ENCODE measurements around the gene TXNRD1. TPM values are rescaled to one million over a fixed set of nuclear protein-coding genes. Genes with fewer than 3 reads are reported as not detected.

Gene TXNRD1
- total RNA-seq, 1 donor from 2014 or later = 105 TPM

DNA sequence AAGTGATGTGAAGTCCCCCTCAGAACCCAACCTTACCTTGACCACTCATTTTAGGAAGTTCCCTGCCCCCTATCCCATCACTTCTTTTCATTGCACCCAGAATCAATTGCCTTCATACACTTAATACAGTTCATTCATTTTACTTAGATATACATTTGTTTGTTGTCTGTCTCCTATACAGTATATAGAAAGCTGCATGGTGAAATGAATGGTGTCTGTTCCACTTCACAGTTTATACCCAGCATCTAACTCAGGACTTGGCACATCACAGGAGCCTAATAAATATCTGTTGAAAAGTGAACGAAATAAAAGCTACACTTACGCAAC lies 38.3 kb upstream of the TXNRD1 start:
- Mint-ChIP-seq H3K36me3 (ENCODE audit: low read depth, unreplicated experiment) (no peaks in the 10 kb centered on the region), H3K9me3 (ENCODE audit: unreplicated experiment) (no peaks in the 10 kb centered on the region), H3K4me3 (ENCODE audit: unreplicated experiment) (no peak overlapping the region), H3K27ac (ENCODE audit: unreplicated experiment) (no peak overlapping the region), H3K4me1 (ENCODE audit: unreplicated experiment) (no peaks in the 10 kb centered on the region), H3K27me3 (ENCODE audit: unreplicated experiment) (peaks cover 2% of the 10 kb centered on the region)
- no peak for DNase-seq (ENCODE audit: low spot score)
- TF ChIP-seq CTCF (IDR thresholded peaks at IDR 0.05; ENCODE audit: unreplicated experiment) = no peak

DNA sequence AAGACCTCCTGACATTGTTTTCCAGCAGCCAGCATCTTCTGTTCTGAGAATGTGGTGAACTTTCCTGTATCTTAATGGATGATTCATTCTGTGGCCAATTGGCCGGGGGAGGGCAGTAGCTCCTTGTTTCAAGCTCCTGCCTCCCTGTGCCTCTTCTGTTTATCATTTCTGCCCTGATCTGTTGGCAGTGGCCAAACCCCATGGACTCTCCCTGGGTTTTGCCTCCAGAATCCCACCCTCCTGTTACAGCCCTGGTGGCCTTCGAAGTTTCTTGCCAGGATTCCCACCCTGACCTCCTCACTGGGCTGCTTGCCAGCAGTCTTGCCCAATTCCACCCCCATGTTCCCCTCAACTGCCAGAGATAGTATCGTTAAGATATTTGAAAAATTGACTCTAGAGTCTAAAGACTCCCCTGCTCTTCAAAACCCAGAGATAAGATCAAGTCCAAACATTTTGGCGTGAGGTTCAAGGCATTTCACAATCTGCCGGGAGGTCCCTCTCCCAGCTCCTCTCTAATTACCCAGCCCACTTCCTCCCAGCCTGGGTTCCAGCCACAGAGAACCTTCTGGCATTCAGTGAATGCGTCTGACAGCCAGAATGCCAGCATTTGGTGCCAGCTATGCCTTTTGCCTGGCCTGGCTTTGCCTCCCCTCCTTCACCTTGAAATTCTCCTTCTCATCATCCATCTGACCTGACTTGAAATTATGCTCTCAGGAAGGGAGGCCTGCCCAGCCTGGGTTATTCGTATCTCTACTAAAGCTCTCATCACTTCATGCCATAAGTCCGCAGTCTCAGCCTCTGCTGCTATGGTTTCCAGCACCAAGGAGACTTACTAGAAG lies 37.7 kb upstream of the TXNRD1 start:
- no peak for DNase-seq (ENCODE audit: low spot score)
- Mint-ChIP-seq H3K36me3 (ENCODE audit: low read depth, unreplicated experiment) (no peaks in the 10 kb centered on the region), H3K27me3 (ENCODE audit: unreplicated experiment) (peaks cover 2% of the 10 kb centered on the region), H3K9me3 (ENCODE audit: unreplicated experiment) (no peaks in the 10 kb centered on the region), H3K4me3 (ENCODE audit: unreplicated experiment) (no peak overlapping the region), H3K27ac (ENCODE audit: unreplicated experiment) (no peak overlapping the region), H3K4me1 (ENCODE audit: unreplicated experiment) (no peaks in the 10 kb centered on the region)
- TF ChIP-seq CTCF (IDR thresholded peaks at IDR 0.05; ENCODE audit: unreplicated experiment) = no peak

DNA sequence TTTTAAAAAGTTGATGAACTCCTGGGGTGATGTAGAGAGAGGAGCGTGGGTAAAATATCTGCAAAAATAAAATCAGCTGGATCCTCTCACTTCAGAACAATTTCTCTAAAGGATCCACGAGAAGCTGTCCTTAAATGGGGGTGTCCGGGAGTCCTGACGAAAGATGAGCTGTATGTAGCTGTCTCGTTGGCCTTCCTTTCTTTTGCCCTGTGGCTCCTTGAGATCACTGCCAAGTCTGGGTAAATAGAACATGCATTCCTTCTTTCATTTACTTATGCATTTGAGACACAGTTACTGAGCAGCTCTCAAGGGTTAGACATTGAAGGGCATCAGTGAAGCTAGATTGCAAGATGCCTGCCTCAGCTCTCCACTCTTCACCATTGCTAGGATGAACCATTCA lies 35.2 kb upstream of the TXNRD1 start:
- no peak for TF ChIP-seq CTCF (IDR thresholded peaks at IDR 0.05; ENCODE audit: unreplicated experiment)
- DNase-seq (ENCODE audit: low spot score) = no peak
- Mint-ChIP-seq H3K4me1 (ENCODE audit: unreplicated experiment) (no peaks in the 10 kb centered on the region), H3K9me3 (ENCODE audit: unreplicated experiment) (no peaks in the 10 kb centered on the region), H3K36me3 (ENCODE audit: low read depth, unreplicated experiment) (peaks cover 10% of the 10 kb centered on the region), H3K27ac (ENCODE audit: unreplicated experiment) (no peak overlapping the region), H3K4me3 (ENCODE audit: unreplicated experiment) (no peak overlapping the region), H3K27me3 (ENCODE audit: unreplicated experiment) (peaks cover 2% of the 10 kb centered on the region)

DNA sequence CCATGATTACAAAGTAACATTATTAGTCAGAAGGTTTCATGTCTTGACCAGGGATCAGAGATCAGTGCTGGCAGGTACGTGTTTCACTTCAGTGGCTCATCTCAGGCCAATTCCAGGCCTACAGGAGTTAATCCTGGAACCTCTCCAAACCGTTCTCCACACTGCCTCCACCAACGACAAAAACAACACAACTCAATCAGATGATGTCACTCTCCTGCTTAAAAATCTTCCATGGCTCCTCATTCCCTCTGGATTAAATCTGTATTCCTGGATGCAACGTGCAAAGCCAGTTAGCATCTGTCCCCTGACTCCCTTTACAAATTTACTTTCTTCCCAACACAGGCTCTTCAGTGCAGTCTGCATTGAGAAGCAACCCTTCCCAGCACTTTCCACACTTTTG lies 34.3 kb upstream of the TXNRD1 start:
- Mint-ChIP-seq H3K4me3 (ENCODE audit: unreplicated experiment) (no peak overlapping the region), H3K27ac (ENCODE audit: unreplicated experiment) (no peak overlapping the region), H3K9me3 (ENCODE audit: unreplicated experiment) (no peaks in the 10 kb centered on the region), H3K4me1 (ENCODE audit: unreplicated experiment) (no peaks in the 10 kb centered on the region), H3K36me3 (ENCODE audit: low read depth, unreplicated experiment) (peaks cover 13% of the 10 kb centered on the region), H3K27me3 (ENCODE audit: unreplicated experiment) (peaks cover 4% of the 10 kb centered on the region)
- DNase-seq (ENCODE audit: low spot score) = no peak
- TF ChIP-seq CTCF (IDR thresholded peaks at IDR 0.05; ENCODE audit: unreplicated experiment) = no peak

DNA sequence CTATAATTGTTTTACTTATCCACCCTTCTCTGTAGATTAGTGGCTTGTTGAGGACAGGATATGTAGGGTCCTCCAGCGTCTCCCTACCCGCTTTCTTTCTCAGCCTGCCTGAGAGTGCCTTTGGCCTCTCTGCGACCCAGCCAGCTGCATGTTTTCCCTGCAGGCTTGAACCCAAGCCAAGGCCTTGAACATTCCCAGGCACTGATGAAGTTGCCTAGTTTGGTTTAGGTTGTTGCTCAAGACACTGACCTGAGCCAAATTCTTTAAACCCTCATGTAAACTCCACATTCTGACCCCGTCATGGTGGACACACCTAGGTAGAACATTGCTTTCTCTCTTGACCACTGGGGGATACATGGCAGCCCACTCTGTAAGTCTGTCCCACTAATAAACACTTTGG lies 33.4 kb upstream of the TXNRD1 start:
- Mint-ChIP-seq H3K4me3 (ENCODE audit: unreplicated experiment) (no peak overlapping the region), H3K27ac (ENCODE audit: unreplicated experiment) (no peak overlapping the region), H3K9me3 (ENCODE audit: unreplicated experiment) (no peaks in the 10 kb centered on the region), H3K36me3 (ENCODE audit: low read depth, unreplicated experiment) (peaks cover 13% of the 10 kb centered on the region), H3K27me3 (ENCODE audit: unreplicated experiment) (peaks cover 4% of the 10 kb centered on the region), H3K4me1 (ENCODE audit: unreplicated experiment) (no peaks in the 10 kb centered on the region)
- TF ChIP-seq CTCF (IDR thresholded peaks at IDR 0.05; ENCODE audit: unreplicated experiment) = no peak
- DNase-seq (ENCODE audit: low spot score) = no peak
